ENCODE data around the gene SH3D21.

Gene SH3D21

DNA sequence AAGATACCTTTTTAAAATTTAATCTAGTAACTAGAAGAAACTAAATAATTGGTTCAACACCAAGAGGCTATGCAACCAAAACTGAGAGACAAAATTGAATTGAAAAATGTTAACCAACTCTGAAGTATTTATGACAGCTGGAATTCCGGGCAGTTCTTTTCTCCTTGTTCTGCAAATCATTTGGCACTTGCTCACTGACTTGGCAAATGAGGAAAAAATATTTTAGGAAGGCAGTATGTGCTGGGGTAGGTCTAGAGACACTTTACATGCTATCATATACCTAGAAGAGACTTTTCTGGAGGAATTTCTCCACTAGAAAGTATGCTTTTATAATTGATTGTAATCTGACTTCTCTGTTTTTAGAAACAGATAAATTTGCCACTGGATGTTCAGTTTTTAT is 22.1 kb upstream of the SH3D21 start:
- peaks cover 64% of the 10 kb centered on the region for H3K36me3 ChIP-seq (ENCODE audit: insufficient read depth, low read depth, low read length)

GRCh38 chr1:36284517-36284916 is 21.7 kb upstream of the SH3D21 start:
- H3K4me3 ChIP-seq (ENCODE audit: low read length), result no peak overlapping the region
- no peaks in the 10 kb centered on the region for H3K4me1 ChIP-seq (ENCODE audit: insufficient read depth, low read length)
- no peaks in the 10 kb centered on the region for H3K27me3 ChIP-seq (ENCODE audit: insufficient read depth, low read length)

More for the DNA sequence above, 22.1 kb upstream of the SH3D21 start:
- Histone ChIP-seq H3K9ac (ENCODE audit: low read depth, low read length) (no peak overlapping the region), H3K4me3 (ENCODE audit: low read length) (no peak overlapping the region), H3K9me3 (ENCODE audit: insufficient read depth, low read depth, low read length) (no peaks in the 10 kb centered on the region), H3K27me3 (ENCODE audit: insufficient read depth, low read length) (no peaks in the 10 kb centered on the region), H3K27ac (ENCODE audit: low read length) (no peak overlapping the region), H3K4me1 (ENCODE audit: insufficient read depth, low read length) (no peaks in the 10 kb centered on the region)

DNA sequence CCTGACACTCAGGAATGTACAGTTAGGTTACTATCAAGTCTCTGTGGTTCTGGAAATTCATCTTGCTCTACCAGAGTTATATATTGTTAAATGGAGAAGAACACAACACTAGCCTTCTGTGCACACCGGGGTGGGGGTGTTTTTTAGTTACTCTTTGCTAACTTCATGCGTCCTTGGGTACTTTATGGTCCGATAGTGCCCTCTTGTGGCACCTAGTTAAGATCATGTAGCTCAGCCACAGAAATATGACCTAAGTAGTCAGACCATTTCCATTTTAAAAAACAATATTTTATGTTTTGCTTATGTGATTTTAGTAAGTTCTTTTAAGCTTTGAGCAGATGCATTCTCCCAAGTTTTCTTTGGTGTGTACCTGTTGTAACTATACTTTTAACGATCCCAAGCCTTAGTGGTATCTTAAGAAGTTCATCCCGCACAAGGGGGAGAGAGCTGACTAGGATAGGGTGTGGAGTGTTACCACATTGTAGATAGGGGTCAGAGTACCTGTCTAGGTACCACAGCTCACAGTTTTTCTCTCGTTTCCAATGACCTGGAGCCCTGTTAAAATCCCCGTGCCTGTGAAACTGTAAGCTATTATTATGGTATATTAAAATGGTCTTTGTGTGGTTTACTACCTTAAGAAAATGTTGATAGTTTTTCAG is 20.6 kb upstream of the SH3D21 start:
- Histone ChIP-seq H3K9me3 (ENCODE audit: insufficient read depth, low read depth, low read length) (no peaks in the 10 kb centered on the region), H3K9ac (ENCODE audit: low read depth, low read length) (no peak overlapping the region), H3K36me3 (ENCODE audit: insufficient read depth, low read depth, low read length) (peaks cover 78% of the 10 kb centered on the region), H3K4me3 (ENCODE audit: low read length) (no peak overlapping the region), H3K4me1 (ENCODE audit: insufficient read depth, low read length) (no peaks in the 10 kb centered on the region), H3K27me3 (ENCODE audit: insufficient read depth, low read length) (no peaks in the 10 kb centered on the region), H3K27ac (ENCODE audit: low read length) (no peak overlapping the region)

More at GRCh38 chr1:36284517-36284916, 21.7 kb upstream of the SH3D21 start:
- H3K9ac ChIP-seq (ENCODE audit: low read depth, low read length), result no peak overlapping the region
- peaks cover 69% of the 10 kb centered on the region for H3K36me3 ChIP-seq (ENCODE audit: insufficient read depth, low read depth, low read length)
- no peak overlapping the region for H3K27ac ChIP-seq (ENCODE audit: low read length)
- no peaks in the 10 kb centered on the region for H3K9me3 ChIP-seq (ENCODE audit: insufficient read depth, low read depth, low read length)

DNA sequence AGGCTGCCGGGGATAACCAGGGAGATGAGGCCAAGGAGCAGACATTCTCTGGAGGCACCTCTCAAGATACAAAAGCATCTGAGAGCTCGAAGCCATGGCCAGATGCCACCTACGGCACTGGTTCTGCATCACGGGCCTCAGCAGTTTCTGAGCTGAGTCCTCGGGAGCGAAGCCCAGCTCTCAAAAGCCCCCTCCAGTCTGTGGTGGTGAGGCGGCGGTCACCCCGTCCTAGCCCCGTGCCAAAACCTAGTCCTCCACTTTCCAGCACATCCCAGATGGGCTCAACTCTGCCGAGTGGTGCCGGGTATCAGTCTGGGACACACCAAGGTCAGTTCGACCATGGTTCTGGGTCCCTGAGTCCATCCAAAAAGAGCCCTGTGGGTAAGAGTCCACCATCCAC is 19.4 kb upstream of the SH3D21 start:
- Histone ChIP-seq H3K27ac (ENCODE audit: low read length) (no peak overlapping the region), H3K9me3 (ENCODE audit: insufficient read depth, low read depth, low read length) (no peaks in the 10 kb centered on the region), H3K4me3 (ENCODE audit: low read length) (no peak overlapping the region), H3K9ac (ENCODE audit: low read depth, low read length) (no peak overlapping the region), H3K27me3 (ENCODE audit: insufficient read depth, low read length) (no peaks in the 10 kb centered on the region), H3K4me1 (ENCODE audit: insufficient read depth, low read length) (no peaks in the 10 kb centered on the region), H3K36me3 (ENCODE audit: insufficient read depth, low read depth, low read length) (peaks cover 90% of the 10 kb centered on the region)

DNA sequence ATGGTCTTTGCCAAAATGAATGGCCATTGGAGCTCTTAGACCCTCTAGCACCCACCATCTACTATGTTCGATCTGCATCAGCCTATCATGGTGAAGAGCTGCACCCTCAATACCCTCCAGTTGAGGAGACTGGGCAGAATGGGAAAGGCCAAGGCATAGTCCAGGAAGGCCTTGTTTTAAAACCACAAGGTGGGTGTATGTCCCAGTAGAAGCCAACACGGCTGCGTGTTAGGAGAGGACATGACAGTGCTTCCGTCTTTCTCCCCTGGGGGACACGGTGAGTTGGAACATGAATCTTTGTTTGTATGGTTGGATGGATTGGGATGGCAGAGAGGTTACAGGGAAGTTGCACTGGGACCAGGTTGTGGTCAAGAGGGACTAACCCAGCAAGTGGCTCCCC is 18.6 kb upstream of the SH3D21 start:
- Histone ChIP-seq H3K27ac (ENCODE audit: low read length) (no peak overlapping the region), H3K27me3 (ENCODE audit: insufficient read depth, low read length) (no peaks in the 10 kb centered on the region), H3K36me3 (ENCODE audit: insufficient read depth, low read depth, low read length) (peaks cover 94% of the 10 kb centered on the region), H3K4me1 (ENCODE audit: insufficient read depth, low read length) (no peaks in the 10 kb centered on the region), H3K9ac (ENCODE audit: low read depth, low read length) (no peak overlapping the region), H3K4me3 (ENCODE audit: low read length) (no peak overlapping the region), H3K9me3 (ENCODE audit: insufficient read depth, low read depth, low read length) (no peaks in the 10 kb centered on the region)

- H3K4me3 ChIP-seq (ENCODE audit: low read length), result no peak overlapping the region
- no peak overlapping the region for H3K9ac ChIP-seq (ENCODE audit: low read depth, low read length)
- no peak overlapping the region for H3K27ac ChIP-seq (ENCODE audit: low read length)
- H3K4me1 ChIP-seq (ENCODE audit: insufficient read depth, low read length), result no peaks in the 10 kb centered on the region
- no peaks in the 10 kb centered on the region for H3K27me3 ChIP-seq (ENCODE audit: insufficient read depth, low read length)
- no peaks in the 10 kb centered on the region for H3K9me3 ChIP-seq (ENCODE audit: insufficient read depth, low read depth, low read length)
- peaks cover 90% of the 10 kb centered on the region for H3K36me3 ChIP-seq (ENCODE audit: insufficient read depth, low read depth, low read length)
Measured at GRCh38 chr1:36295390-36295789, 10.8 kb upstream of the SH3D21 start.

DNA sequence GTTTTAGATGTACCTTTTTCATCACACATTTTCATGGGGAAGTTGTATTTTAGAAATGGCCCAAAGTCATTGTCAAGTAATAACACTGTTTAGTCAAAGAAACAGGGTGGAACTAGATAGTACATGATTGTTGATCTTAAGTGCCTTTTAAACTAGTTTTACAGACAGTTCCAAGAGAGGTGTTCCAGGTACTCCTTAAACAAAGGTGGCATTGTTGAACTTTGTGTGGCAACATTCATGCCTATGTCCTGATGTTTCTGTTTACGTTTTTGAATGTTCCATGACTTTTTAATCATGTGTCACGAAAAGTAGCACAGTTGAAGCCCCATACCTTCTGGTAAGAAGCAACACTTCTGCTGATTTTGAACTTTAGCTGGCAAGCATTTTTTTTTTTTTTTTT is 9.1 kb upstream of the SH3D21 start:
- H3K9me3 ChIP-seq (ENCODE audit: insufficient read depth, low read depth, low read length), result no peaks in the 10 kb centered on the region
- H3K4me3 ChIP-seq (ENCODE audit: low read length), result no peak overlapping the region
- peaks cover 90% of the 10 kb centered on the region for H3K36me3 ChIP-seq (ENCODE audit: insufficient read depth, low read depth, low read length)
- H3K27ac ChIP-seq (ENCODE audit: low read length), result no peak overlapping the region
- no peaks in the 10 kb centered on the region for H3K4me1 ChIP-seq (ENCODE audit: insufficient read depth, low read length)
- H3K27me3 ChIP-seq (ENCODE audit: insufficient read depth, low read length), result no peaks in the 10 kb centered on the region
- H3K9ac ChIP-seq (ENCODE audit: low read depth, low read length), result no peak overlapping the region

GRCh38 chr1:36298640-36299039 is 7.5 kb upstream of the SH3D21 start:
- H3K9ac ChIP-seq (ENCODE audit: low read depth, low read length), result no peak overlapping the region
- peaks cover 92% of the 10 kb centered on the region for H3K36me3 ChIP-seq (ENCODE audit: insufficient read depth, low read depth, low read length)
- no peak overlapping the region for H3K27ac ChIP-seq (ENCODE audit: low read length)
- no peaks in the 10 kb centered on the region for H3K9me3 ChIP-seq (ENCODE audit: insufficient read depth, low read depth, low read length)
- no peak overlapping the region for H3K4me3 ChIP-seq (ENCODE audit: low read length)
- no peaks in the 10 kb centered on the region for H3K27me3 ChIP-seq (ENCODE audit: insufficient read depth, low read length)
- no peaks in the 10 kb centered on the region for H3K4me1 ChIP-seq (ENCODE audit: insufficient read depth, low read length)

GRCh38 chr1:36300526-36300925 is 5.6 kb upstream of the SH3D21 start:
- no peak overlapping the region for H3K9ac ChIP-seq (ENCODE audit: low read depth, low read length)
- H3K27me3 ChIP-seq (ENCODE audit: insufficient read depth, low read length), result no peaks in the 10 kb centered on the region
- peaks cover 92% of the 10 kb centered on the region for H3K36me3 ChIP-seq (ENCODE audit: insufficient read depth, low read depth, low read length)
- peaks cover 4% of the 10 kb centered on the region; the same call in 1 of the 2 replicates for H3K4me1 ChIP-seq (ENCODE audit: insufficient read depth, low read length)
- no peaks in the 10 kb centered on the region for H3K9me3 ChIP-seq (ENCODE audit: insufficient read depth, low read depth, low read length)
- H3K4me3 ChIP-seq (ENCODE audit: low read length), result no peak overlapping the region
- no peak overlapping the region for H3K27ac ChIP-seq (ENCODE audit: low read length)

DNA sequence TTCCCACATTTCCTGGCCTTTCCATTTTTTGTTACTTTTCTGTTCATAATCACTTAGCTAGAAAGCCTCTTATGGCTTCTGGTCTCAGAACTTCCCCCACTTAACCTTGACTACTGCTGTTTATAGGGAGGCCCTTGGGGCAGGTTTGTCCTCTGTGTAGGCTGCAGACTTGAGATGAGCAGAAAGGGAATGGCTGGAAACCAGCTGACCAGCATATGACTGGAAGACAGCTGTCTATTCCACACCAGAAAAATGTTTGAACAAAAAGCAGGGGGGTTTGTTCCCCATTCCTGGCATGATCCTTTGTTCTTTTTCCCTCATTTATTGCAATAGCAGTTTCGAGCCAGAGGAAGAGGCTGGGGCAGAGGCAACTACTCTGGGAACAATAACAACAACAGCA is 4.9 kb upstream of the SH3D21 start:
- Histone ChIP-seq H3K27me3 (ENCODE audit: insufficient read depth, low read length) (no peaks in the 10 kb centered on the region), H3K4me3 (ENCODE audit: low read length) (no peak overlapping the region), H3K9ac (ENCODE audit: low read depth, low read length) (no peak overlapping the region), H3K4me1 (ENCODE audit: insufficient read depth, low read length) (peaks cover 4% of the 10 kb centered on the region; the same call in 1 of the 2 replicates), H3K9me3 (ENCODE audit: insufficient read depth, low read depth, low read length) (no peaks in the 10 kb centered on the region), H3K27ac (ENCODE audit: low read length) (no peak overlapping the region), H3K36me3 (ENCODE audit: insufficient read depth, low read depth, low read length) (peaks cover 86% of the 10 kb centered on the region)

DNA sequence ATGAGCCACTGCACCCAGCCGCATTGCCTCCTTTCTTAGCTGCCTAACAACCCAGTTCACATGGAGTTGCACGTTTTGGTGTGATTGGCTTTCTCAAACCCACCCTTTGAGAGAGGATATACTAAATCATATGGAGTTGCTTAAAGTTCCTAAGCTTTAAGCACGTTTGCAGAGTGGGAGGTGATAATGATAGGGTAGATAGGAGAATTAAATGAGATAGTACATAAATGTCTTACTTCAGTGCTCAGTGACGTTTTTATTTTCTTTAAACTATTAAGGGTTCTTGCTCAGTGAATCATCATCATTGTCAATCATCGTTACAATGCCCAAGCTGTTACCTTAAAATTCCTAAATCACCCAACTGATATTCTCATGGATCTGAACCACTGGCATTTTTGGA is 2.9 kb upstream of the SH3D21 start:
- no peak overlapping the region for H3K9ac ChIP-seq (ENCODE audit: low read depth, low read length)
- no peak overlapping the region for H3K27ac ChIP-seq (ENCODE audit: low read length)
- no peak overlapping the region for H3K4me3 ChIP-seq (ENCODE audit: low read length)
- H3K4me1 ChIP-seq (ENCODE audit: insufficient read depth, low read length), result peaks cover 4% of the 10 kb centered on the region; the same call in 1 of the 2 replicates
- no peaks in the 10 kb centered on the region for H3K9me3 ChIP-seq (ENCODE audit: insufficient read depth, low read depth, low read length)
- peaks cover 66% of the 10 kb centered on the region for H3K36me3 ChIP-seq (ENCODE audit: insufficient read depth, low read depth, low read length)
- H3K27me3 ChIP-seq (ENCODE audit: insufficient read depth, low read length), result no peaks in the 10 kb centered on the region; the same call in 1 of the 2 replicates

DNA sequence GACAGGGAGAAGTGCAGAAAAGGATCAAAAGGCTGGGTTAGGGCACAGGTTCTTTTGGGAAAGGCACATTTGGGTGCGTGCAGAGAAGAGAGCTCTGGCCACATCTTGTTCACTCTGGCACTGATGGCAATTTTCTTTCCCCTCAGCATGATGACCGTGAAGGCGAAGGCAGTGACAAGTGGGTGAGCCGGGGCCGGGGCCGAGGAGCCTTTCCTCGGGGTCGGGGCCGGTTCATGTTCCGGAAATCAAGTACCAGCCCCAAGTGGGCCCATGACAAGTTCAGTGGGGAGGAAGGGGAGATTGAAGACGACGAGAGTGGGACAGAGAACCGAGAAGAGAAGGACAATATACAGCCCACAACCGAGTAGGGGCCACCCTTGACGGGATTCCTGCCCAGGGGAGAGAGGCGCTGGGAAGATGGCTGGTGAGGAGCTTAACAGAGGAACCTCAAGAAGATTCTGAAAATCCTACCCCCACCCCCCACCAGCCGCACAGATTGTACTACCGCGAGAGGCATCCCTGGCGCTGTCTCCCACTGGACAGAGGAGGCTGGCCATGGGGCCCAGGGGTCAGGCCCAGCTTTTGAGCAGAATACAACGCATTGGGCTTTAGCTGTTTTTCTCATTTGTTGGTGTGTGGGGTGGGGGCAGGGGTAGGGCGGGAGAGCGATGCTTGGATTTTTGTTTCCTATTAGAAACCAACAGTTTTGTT is 2.4 kb upstream of the SH3D21 start:
- H3K4me3 ChIP-seq (ENCODE audit: low read length), result no peak overlapping the region
- no peak overlapping the region for H3K9ac ChIP-seq (ENCODE audit: low read depth, low read length)
- H3K27me3 ChIP-seq (ENCODE audit: insufficient read depth, low read length), result no peaks in the 10 kb centered on the region; the same call in 1 of the 2 replicates
- H3K27ac ChIP-seq (ENCODE audit: low read length), result no peak overlapping the region
- peaks cover 4% of the 10 kb centered on the region; the same call in 1 of the 2 replicates for H3K4me1 ChIP-seq (ENCODE audit: insufficient read depth, low read length)
- H3K36me3 ChIP-seq (ENCODE audit: insufficient read depth, low read depth, low read length), result peaks cover 60% of the 10 kb centered on the region
- H3K9me3 ChIP-seq (ENCODE audit: insufficient read depth, low read depth, low read length), result no peaks in the 10 kb centered on the region

All from iPS-20b (cell line).